GM18508 (cell line): ENCODE data around the gene MDK.

Experiments
- ATAC-seq: cut with Tn5 transposase; IDR thresholded peaks from one replicate; pipeline ENCODE4 v1.9.1; 2021; ENCODE audit warnings: moderate number of reproducible peaks; ENCODE audit not compliant: insufficient read depth, unreplicated experiment

The MDK gene

DNA sequence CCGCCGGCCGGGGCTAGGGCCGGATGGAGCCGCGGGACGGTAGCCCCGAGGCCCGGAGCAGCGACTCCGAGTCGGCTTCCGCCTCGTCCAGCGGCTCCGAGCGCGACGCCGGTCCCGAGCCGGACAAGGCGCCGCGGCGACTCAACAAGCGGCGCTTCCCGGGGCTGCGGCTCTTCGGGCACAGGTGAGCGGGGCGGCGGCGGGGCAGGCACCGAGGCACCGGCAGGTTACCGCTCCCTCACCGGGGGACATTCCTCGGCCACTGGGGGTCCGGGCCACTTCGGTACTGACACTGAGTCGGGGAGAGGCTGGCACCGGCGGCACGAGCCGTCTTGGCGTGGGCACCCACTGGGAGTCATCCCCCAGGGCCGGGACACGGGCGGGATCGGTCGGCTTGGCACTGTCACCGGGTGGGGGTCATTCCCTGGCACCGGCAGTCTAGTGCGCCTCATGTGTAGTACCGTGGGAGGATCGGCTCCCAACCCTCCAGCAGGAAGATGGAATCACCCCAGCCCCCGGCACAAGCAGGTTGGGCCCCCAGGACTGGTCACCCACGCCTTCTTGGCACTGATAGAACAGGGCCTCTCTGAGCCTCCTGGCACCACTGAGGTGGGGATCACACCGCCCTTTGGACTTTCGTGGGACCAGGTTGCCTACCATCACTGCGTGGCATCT is 33.7 kb upstream of the MDK start:
- ATAC-seq = no peak

DNA sequence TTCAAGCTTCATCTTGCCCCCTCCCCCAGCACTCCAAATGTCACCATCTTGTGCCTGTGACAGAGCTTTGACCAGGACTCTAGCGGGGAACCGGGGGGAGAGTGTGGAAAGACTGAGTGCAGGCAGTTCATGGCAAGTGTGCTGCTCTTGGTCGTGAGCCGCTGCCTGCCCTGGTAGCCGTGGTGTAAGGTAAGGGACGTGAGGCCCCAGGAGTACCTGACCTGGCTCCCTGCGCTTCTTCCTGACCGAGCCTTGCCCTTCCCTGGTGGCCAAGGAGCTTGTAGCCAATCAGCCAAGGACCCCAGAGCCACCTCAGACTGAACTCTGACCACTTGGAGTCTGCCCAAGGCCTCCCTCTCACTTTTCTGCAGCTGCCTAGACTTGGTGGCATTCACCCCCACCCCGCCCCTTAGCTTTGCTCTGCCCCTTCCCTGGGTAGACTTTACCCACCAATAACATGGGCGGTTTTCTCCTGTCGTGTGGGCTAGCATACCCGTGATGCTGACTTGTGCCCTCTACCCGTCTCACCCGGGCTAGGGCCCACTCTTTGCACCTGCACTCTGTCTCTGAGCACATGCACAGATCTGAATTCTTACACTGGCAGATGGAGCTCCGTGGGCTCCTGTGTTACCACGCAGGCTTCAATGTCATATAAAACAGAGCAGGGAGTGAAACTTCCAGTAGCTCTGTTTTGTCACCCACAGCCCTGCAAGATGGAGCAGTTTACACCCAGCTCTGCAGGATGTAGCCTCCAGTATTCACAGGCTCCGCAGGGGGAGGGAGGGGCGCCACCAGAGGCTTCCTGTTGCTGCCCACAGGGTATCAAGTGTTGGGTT is 32.7 kb upstream of the MDK start:
- ATAC-seq = no peak

GRCh38 chr11:46350695-46351094 is 30.8 kb upstream of the MDK start:
- ATAC-seq = no peak

DNA sequence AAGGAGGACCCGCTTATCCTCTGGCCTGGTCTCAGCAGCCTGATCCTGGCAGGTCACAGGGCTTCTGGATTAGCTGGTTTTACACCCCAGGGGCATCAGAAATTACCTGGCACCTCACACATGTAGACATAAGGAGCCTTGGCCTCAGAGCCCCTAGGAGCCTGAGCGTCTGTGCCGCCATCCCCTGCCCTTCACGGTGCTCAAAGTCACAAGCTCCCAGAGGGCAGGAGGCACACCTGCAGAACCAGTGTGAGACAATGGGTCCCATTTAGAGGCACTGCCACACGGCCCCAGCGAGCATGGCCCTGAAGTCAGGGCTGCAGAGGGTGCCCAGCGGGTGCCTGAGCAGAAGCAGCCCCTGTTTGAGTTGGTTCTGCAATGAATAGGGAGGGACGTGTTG is 30.3 kb upstream of the MDK start:
- no peak for ATAC-seq

- no peak for ATAC-seq
Observed at GRCh38 chr11:46351606-46352005, 29.9 kb upstream of the MDK start.

- no peak for ATAC-seq
Observed at GRCh38 chr11:46352063-46352841, 29.2 kb upstream of the MDK start.

GRCh38 chr11:46353698-46354097 is 27.8 kb upstream of the MDK start:
- ATAC-seq = no peak

DNA sequence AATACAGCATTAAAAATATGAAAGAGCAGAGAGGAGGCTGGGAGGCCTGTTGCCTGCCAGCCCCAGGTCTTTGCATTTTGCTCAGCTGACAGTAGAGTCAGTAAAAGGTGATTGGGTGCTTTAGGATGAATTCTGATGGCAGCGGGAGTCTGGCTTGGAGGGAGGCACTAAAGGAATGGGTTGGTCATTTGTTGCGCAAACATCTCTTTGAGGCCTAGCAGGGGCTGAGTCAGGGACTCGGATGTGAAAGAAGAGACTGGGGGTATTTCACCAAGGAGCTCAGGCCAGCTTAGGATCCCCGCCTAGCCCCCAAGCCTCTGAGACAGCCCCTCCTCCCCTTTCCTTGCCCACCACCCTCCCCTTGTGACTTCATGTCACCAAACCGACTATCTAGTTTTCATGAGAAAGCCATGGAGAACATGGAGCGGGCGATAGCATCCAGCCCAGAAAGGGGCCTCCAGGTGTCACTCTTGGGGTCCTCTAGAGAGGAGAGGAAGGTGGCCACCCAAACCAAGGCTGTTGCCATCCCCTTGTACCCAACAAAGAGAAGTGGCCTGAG is 24.5 kb upstream of the MDK start:
- no peak for ATAC-seq

DNA sequence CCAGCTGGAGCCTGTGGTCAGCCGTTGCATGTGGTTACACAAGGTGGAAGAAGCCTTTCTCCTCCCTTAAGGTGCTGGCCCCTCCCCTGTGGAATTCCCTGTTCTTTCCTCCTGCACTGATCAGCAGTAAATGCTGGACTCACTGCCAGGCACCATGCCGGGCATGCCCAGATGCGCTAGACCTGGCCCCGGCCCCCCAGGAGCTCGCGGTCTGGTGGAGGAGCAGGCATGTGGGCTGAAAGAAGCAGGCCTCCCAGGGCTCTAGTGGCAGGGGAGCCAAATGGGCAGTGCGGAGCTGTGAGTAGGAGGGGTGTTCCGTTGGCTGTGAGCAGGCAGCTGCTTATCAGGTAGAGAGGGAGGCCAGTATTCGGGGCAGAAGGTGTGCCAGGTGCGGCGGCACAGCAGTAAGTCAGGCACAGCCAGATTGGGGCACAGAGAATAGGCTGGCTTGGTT is 24.0 kb upstream of the MDK start:
- ATAC-seq = no peak

GRCh38 chr11:46359953-46360352 is 21.5 kb upstream of the MDK start:
- ATAC-seq = no peak

- ATAC-seq = no peak
Observed at GRCh38 chr11:46360878-46361277, 20.6 kb upstream of the MDK start.

DNA sequence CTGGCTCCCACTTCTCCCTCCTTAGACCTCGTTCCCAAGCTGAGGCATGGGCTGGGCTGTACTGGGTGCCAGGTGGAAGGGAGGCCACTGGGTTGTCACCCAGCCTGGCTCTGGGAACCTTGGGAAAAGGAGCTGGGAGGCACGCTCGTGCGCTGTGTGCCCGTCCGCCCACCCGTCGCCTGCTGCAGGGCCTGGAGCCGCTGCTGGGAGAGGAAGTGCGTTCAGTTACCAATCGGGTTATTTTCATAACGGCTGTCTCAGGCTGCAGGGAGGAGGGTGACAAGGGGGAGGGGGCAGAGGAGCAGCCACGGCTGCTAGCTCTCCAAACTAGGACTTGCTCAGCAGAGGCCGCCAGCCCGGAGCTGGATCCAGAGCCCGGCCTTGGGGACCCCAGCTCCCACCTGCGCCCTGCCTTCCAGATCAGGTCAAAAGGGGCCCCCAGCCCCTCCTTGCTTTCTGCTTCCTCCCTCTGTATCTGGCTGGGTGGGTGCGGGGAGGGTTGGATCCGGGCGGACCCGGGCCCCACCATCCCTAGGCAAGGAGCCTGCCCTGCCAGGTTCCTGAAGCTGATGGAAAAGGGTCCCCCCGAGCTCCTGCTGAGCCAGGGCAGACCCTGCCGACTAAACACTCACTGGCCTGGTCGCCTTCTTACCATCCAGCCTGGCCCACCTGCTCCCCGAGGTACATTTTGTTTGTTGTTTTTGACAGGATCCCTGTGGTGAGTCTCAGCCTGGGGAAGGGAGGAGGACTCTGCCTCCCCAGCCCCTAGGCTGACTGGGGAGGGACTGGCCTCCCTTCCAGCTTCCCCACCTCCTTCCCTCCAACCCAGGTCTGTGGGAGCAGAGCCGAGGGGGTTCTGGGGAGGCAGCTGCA is 19.9 kb upstream of the MDK start:
- peak; percentile 55 for ATAC-seq

DNA sequence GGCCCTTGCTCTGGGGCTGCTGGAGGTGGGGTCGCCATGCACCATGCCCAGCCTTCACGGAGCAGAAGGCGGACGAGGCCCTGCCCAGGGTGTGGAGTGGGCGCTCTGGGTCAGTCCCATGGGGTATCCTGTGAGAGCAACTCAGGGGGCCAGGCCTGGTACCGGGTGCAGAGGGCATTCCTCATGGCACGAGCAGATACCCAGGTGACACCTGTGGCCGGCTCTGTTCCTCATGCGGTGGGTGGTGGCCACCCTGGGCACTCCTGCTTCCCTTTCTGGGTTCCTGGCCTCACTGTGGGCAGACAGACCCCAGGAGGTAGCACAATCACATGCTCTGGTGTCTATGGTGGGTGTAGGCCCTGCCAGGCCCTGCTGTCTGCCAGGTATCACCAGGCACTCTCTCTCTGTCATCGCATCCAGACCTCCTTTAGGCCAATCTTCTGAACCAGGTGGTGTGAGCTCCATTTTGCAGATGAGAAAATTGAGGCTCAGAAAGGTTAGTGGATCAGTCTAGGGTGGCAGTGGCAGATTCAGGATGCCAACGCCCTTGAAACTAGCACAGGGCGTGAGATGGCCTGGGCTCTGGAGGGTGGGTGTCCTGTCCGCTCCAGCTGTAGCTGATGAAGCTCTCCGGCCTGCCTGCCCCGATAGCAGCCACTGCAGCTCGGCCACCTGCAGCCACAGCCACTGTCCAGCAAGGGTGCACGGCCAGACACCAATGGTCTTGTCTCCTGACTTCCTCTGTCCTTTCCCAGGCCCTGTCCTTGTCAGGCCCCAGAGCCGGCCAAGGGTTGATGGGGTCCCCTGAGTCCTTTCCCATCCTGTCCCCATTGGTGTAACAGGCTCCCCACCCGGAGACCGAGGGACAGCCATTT is 19.1 kb upstream of the MDK start:
- ATAC-seq = no peak

DNA sequence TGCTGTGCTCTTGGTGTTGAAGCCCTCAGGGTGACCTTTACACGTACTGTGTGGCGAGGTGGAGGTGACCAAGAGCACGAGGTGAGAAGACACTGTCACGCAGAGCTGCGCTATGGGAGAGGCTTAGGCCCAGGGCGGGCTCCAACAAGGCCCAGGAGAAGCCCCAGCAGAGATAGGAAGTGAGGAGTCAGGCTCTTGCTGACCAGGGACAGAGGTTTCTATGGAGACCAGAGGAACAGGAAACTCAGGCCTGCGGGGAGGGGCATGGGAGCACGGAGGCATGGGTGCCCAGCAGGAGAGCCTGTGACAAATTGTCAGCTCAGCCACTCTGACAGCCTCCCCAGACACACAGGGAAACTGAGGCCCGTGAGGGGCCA is 18.4 kb upstream of the MDK start:
- no peak for ATAC-seq

- ATAC-seq = no peak
Observed at GRCh38 chr11:46363455-46364005, 17.9 kb upstream of the MDK start.

GRCh38 chr11:46364056-46364455 is 17.4 kb upstream of the MDK start:
- ATAC-seq = no peak

GRCh38 chr11:46364791-46365190 is 16.7 kb upstream of the MDK start:
- no peak for ATAC-seq

GRCh38 chr11:46366260-46366659 is 15.2 kb upstream of the MDK start:
- ATAC-seq = no peak
